Keratinocyte (primary cell): Measurements from ENCODE around the gene SNN. TPM values are rescaled to one million over a fixed set of nuclear protein-coding genes. Genes with fewer than 3 reads are reported as not detected.

Experiments used
- DNase-seq: peaks from one replicate; pipeline ENCODE4 v3.0.0-alpha.2; 2011; ENCODE audit warnings: low read depth, missing footprints, low spot score
- FAIRE-seq: peaks from 2 replicates; lab custom pipeline; 2011; peaks lifted over from hg19 to GRCh38; lab: Jason Lieb, UNC
- H2AFZ ChIP-seq: 2 replicates; pipeline ENCODE4 v1.6.0; 2012; ENCODE audit warnings: low read length, control low read depth, inconsistent platforms; ENCODE audit not compliant: control insufficient read depth
- H3K27ac ChIP-seq: 2 replicates; pipeline ENCODE4 v1.5.1; 2011; ENCODE audit warnings: low read length; ENCODE audit not compliant: control insufficient read depth, insufficient read depth
- H3K27me3 ChIP-seq: 3 replicates; pipeline ENCODE4 v1.6.0; 2011; ENCODE audit warnings: low read length; ENCODE audit not compliant: control insufficient read depth, insufficient read depth; ENCODE audit errors: extremely low read depth
- H3K36me3 ChIP-seq, 2 experiments: 2 replicates in 1 of 2; 3 replicates in 1 of 2; pipeline ENCODE4 v1.5.1; 2011; ENCODE audit warnings: low read length in 2 of 2, mild to moderate bottlenecking in 1 of 2; ENCODE audit not compliant: control insufficient read depth in 2 of 2, insufficient read depth in 2 of 2; ENCODE audit errors: extremely low read depth in 1 of 2
- H3K4me1 ChIP-seq: 3 replicates; pipeline ENCODE4 v1.5.1; 2011; ENCODE audit warnings: low read length; ENCODE audit not compliant: control insufficient read depth, insufficient read depth; ENCODE audit errors: extremely low read depth
- H3K4me2 ChIP-seq: 3 replicates; pipeline ENCODE4 v1.6.0; 2011; ENCODE audit warnings: low read depth, low read length; ENCODE audit not compliant: control insufficient read depth, insufficient read depth; ENCODE audit errors: extremely low read depth
- H3K4me3 ChIP-seq, 3 experiments: fragments of 200-600 bp in 1 of 3; sonication (generic) in 1 of 3; 2 replicates in 2 of 3; 3 replicates in 1 of 3; pipeline ENCODE4 v1.5.1; 2011 to 2016; ENCODE audit warnings: low read length in 3 of 3, mild to moderate bottlenecking in 3 of 3, control low read depth in 2 of 3, inconsistent platforms in 1 of 3, low read depth in 1 of 3, mixed read lengths in 1 of 3, mixed run types in 1 of 3, moderate library complexity in 1 of 3; ENCODE audit not compliant: control insufficient read depth in 2 of 3, insufficient read depth in 2 of 3; ENCODE audit errors: extremely low read depth in 1 of 3
- H3K79me2 ChIP-seq: 2 replicates; pipeline ENCODE4 v1.6.0; 2012; ENCODE audit warnings: low read length; ENCODE audit not compliant: control insufficient read depth, insufficient read depth
- H3K9ac ChIP-seq: 3 replicates; pipeline ENCODE4 v1.6.0; 2011; ENCODE audit warnings: low read length; ENCODE audit not compliant: control insufficient read depth, insufficient read depth; ENCODE audit errors: extremely low read depth
- H3K9me1 ChIP-seq: 3 replicates; pipeline ENCODE4 v1.6.0; 2011; ENCODE audit warnings: low read length; ENCODE audit not compliant: control insufficient read depth, insufficient read depth; ENCODE audit errors: extremely low read depth
- H3K9me3 ChIP-seq: 2 replicates; pipeline ENCODE4 v1.5.1; 2012; ENCODE audit warnings: low read depth, low read length; ENCODE audit not compliant: control insufficient read depth
- H4K20me1 ChIP-seq: 3 replicates; pipeline ENCODE4 v1.6.0; 2011; ENCODE audit warnings: low read length; ENCODE audit not compliant: control insufficient read depth, insufficient read depth; ENCODE audit errors: extremely low read depth
- CTCF ChIP-seq, 3 experiments: IDR thresholded peaks in 1 of 3; conservative IDR thresholded peaks in 1 of 3; optimal IDR thresholded peaks in 1 of 3; 2 replicates in 2 of 3; 3 replicates in 1 of 3; pipeline versions ENCODE3 to v1.5.1; 2011; ENCODE audit warnings: low read length in 3 of 3, mild to moderate bottlenecking in 3 of 3, moderate library complexity in 2 of 3, control low read depth in 1 of 3, inconsistent platforms in 1 of 3; ENCODE audit not compliant: insufficient read depth in 2 of 3; ENCODE audit errors: extremely low read depth in 1 of 3
- EZH2 ChIP-seq: IDR thresholded peaks from one replicate; pipeline ENCODE4 v1.6.1; 2012; ENCODE audit warnings: inconsistent platforms, mild to moderate bottlenecking, low read length, moderate library complexity
- dilution Hi-C: fragments of 300-500 bp; cut with MboI; formaldehyde crosslinking; loops from one replicate; pipeline ENCODE4 v1.7.0; 2020; ENCODE audit warnings: low sequenced_read_pairs; ENCODE audit not compliant: extremely low pct_ligation_motif_present
- polyA plus RNA-seq, 5 experiments: library from polyadenylated mRNA; depleted of rRNA in 3 of 5; stranded (reverse) in 3 of 5; stranded (forward) in 1 of 5; unstranded in 1 of 5; fragments of >200 nt; gene quantifications; 1 replicate in 1 of 5; 2 replicates in 3 of 5; 3 replicates in 1 of 5; pipeline versions ENCODE4 v1.2.1 to v1.2.3, GENCODE V29; 2011 to 2012; ENCODE audit warnings: missing spikeins in 2 of 5, low read depth in 1 of 5, low replicate concordance in 1 of 5

Gene SNN
- polyA plus RNA-seq, 1 donor (not counting 4 experiments of a cell fraction or from before 2014, with no cell fraction given), result 15.9 TPM

- no peak overlapping the region for H3K9ac ChIP-seq
- DNase-seq, result no peak
- H3K4me1 ChIP-seq, result peaks cover 17% of the 10 kb centered on the region
- no peak overlapping the region for H3K27ac ChIP-seq
- H3K79me2 ChIP-seq, result no peaks in the 10 kb centered on the region
- H3K27me3 ChIP-seq, result no peaks in the 10 kb centered on the region
- dilution Hi-C loops, result no loop called here
- no peak for FAIRE-seq
- no peak overlapping the region for H3K4me2 ChIP-seq
- H2AFZ ChIP-seq, result no peak overlapping the region
- H3K4me3 ChIP-seq, result no peak overlapping the region
- no peaks in the 10 kb centered on the region for H3K9me3 ChIP-seq
- no peaks in the 10 kb centered on the region for H3K9me1 ChIP-seq
- H4K20me1 ChIP-seq, result no peaks in the 10 kb centered on the region
- no peak for TF ChIP-seq CTCF (optimal IDR thresholded peaks at IDR 0.05 in 1 of 3, IDR thresholded peaks at IDR 0.05 in 1 of 3, conservative IDR thresholded peaks at IDR 0.05 in 1 of 3; ENCODE audit: extremely low read depth in 1 of 3, insufficient read depth in 2 of 3, low read length in 3 of 3)
- TF ChIP-seq EZH2, result no peak
- no peaks in the 10 kb centered on the region for H3K36me3 ChIP-seq
Measured at GRCh38 chr16:11642765-11643116, 25.5 kb upstream of the SNN start.

- Histone ChIP-seq H3K36me3 (no peaks in the 10 kb centered on the region), H3K27me3 (no peaks in the 10 kb centered on the region), H3K4me2 (no peak overlapping the region), H3K9me3 (no peaks in the 10 kb centered on the region), H3K79me2 (no peaks in the 10 kb centered on the region), H2AFZ (no peak overlapping the region), H4K20me1 (no peaks in the 10 kb centered on the region), H3K4me1 (no peaks in the 10 kb centered on the region), H3K9me1 (no peaks in the 10 kb centered on the region), H3K4me3 (no peak overlapping the region), H3K9ac (no peak overlapping the region), H3K27ac (no peak overlapping the region)
- no peak for TF ChIP-seq CTCF (optimal IDR thresholded peaks at IDR 0.05 in 1 of 3, IDR thresholded peaks at IDR 0.05 in 1 of 3, conservative IDR thresholded peaks at IDR 0.05 in 1 of 3; ENCODE audit: extremely low read depth in 1 of 3, insufficient read depth in 2 of 3, low read length in 3 of 3)
- no peak for TF ChIP-seq EZH2
- DNase-seq (no peak), FAIRE-seq (no peak)
- dilution Hi-C loops, result no loop called here
Measured at GRCh38 chr16:11649276-11649675, 19.0 kb upstream of the SNN start.
